K562 (cell line): Measurements from ENCODE around the gene LRRC14B. TPM values are rescaled to one million over a fixed set of nuclear protein-coding genes. Genes with fewer than 3 reads are reported as not detected.

ENCODE experiments used
- KLF1 ChIP-seq: fragments of 450-650 bp; IDR thresholded peaks from 2 replicates; pipeline ENCODE4 v1.6.1; 2016; ENCODE audit warnings: missing genetic modification characterization, missing compliant biosample characterization
- MYC ChIP-seq, 2 experiments: fragments of 250-450 bp in 1 of 2; sonication (Bioruptor Pico) in 1 of 2; IDR thresholded peaks; 2 replicates each; pipeline versions ENCODE4 v1.5.1 to v1.6.1; 2012 to 2021; ENCODE audit warnings: low read depth in 2 of 2, borderline replicate concordance in 1 of 2, improper control_type of control experiment in 1 of 2, low read length in 1 of 2, mild to moderate bottlenecking in 1 of 2, moderate library complexity in 1 of 2
- PTTG1 ChIP-seq: fragments of 450-650 bp; IDR thresholded peaks from 2 replicates; pipeline ENCODE4 v1.6.1; 2016; ENCODE audit warnings: low read depth, mild to moderate bottlenecking, missing genetic modification characterization, missing compliant biosample characterization
- SRF ChIP-seq, 2 experiments: fragments of 250-450, 450-650 bp in 1 of 2; sonication (Bioruptor Pico) in 1 of 2; sonication (generic) in 1 of 2; formaldehyde crosslinking; IDR thresholded peaks; 2 replicates each; pipeline versions ENCODE4 v1.5.0 to v1.5.1; 2020 to 2022; ENCODE audit warnings: mild to moderate bottlenecking in 1 of 2, missing genetic modification reagents in 1 of 2
- ZNF316 ChIP-seq: fragments of 450-650 bp; IDR thresholded peaks from 2 replicates; pipeline ENCODE4 v1.6.1; 2016
- ZNF589 ChIP-seq: fragments of 200-800 bp; sonication (Bioruptor generic); IDR thresholded peaks from 2 replicates; pipeline ENCODE4 v1.6.1; 2016; ENCODE audit warnings: low read depth, missing genetic modification characterization, missing compliant biosample characterization
- polyA plus RNA-seq, 8 experiments: library from polyadenylated mRNA; depleted of rRNA in 4 of 8; stranded (reverse) in 5 of 8; unstranded in 3 of 8; fragments of >200 nt; fragmentation: Nextera tagmentation in 2 of 8; fragmentation: Illumina TruSeq in 1 of 8; extraction: Ambion mirVana in 2 of 8; extraction: Trizol in 1 of 8; gene quantifications; 2 replicates each; pipeline versions ENCODE4 v1.2.1 to v1.2.3, GENCODE V29; 2011 to 2014; ENCODE audit warnings: inconsistent platforms in 1 of 8, missing spikeins in 1 of 8
- total RNA-seq, 7 experiments: library from RNA; depleted of rRNA in 6 of 7; stranded (reverse); fragments of >200 nt in 6 of 7; fragmentation: Illumina TruSeq in 2 of 7; extraction: Trizol in 2 of 7; gene quantifications; 2 replicates each; pipeline versions ENCODE4 v1.2.1 to v1.2.3, GENCODE V29; 2011 to 2021; ENCODE audit warnings: low replicate concordance in 1 of 7
- TF ChIP-seq, protein P1 (sequence below): IDR thresholded peaks from 2 replicates; pipeline ENCODE4 v1.6.1; 2016; ENCODE audit warnings: missing genetic modification characterization, missing compliant biosample characterization
- TF ChIP-seq, protein P2 (sequence below): IDR thresholded peaks from 2 replicates; pipeline ENCODE4 v1.6.1; 2012; ENCODE audit warnings: low read depth, low read length, improper control_type of control experiment, borderline replicate concordance
- TF ChIP-seq, protein P3 (sequence below), 2 experiments: fragments of 450-650 bp in 1 of 2; IDR thresholded peaks; 2 replicates each; pipeline ENCODE4 v1.6.1; 2011 to 2017; ENCODE audit warnings: low read depth in 2 of 2, antibody characterized with exemption in 1 of 2, borderline replicate concordance in 1 of 2, low read length in 1 of 2, mild to moderate bottlenecking in 1 of 2, mixed read lengths in 1 of 2; ENCODE audit not compliant: control insufficient read depth in 1 of 2
- TF ChIP-seq, protein P4 (sequence below): fragments of 450-650 bp; IDR thresholded peaks from 2 replicates; pipeline ENCODE4 v1.6.1; 2018; ENCODE audit not compliant: partially characterized antibody
- TF ChIP-seq, protein P5 (sequence below): fragments of 150-350 bp; conservative IDR thresholded peaks from 2 replicates; pipeline ENCODE4 v1.6.1; 2014; ENCODE audit warnings: low read length

Gene LRRC14B
- total and polyA plus RNA-seq, 9 of the 15 experiments (the other 6 are each of a cell fraction or from before 2014, with no cell fraction given), result not detected

DNA sequence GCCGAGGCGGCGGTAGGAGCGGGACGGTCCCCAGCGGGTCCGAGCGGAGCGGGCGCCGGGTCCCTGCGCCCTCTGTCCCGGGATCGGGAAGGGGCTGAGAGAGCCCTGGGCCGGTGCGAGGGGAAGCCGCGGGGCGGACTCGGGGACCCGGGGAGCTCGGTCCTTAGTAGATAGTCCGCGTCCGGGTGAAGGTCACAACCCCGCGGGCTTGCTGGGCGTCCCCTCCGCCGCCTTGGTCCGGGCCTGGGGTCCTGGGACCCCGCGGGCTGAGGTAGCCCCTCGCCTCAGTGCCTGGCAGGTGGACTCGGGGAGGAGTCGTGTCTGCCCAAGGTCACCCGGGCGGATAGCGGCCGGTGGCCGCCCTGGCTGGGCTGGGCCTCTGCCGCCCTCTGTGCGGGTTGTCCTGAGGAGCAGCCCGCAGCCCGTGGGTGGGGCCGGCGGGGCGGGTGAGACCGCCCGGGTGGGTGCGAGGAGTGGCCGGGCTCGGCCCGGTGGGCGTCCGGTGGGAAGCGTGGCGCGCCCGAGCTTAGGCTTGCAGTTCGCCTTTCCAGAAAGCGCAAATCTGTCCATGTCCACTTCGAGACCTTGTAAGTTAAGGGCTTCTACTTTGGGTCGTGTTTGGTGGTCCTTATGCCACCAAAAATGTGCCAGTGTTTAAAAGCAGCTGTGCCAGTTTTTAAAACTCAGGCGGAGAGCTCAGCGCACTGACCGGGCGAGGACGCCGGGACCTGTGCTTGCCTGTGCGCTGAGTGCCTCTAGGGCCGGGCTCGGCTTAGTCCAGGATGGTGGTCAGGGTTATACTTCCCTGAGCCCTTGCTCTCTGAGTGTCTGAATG, 27.4 kb downstream of the LRRC14B start (continued):
- TF ChIP-seq, protein P1, sequence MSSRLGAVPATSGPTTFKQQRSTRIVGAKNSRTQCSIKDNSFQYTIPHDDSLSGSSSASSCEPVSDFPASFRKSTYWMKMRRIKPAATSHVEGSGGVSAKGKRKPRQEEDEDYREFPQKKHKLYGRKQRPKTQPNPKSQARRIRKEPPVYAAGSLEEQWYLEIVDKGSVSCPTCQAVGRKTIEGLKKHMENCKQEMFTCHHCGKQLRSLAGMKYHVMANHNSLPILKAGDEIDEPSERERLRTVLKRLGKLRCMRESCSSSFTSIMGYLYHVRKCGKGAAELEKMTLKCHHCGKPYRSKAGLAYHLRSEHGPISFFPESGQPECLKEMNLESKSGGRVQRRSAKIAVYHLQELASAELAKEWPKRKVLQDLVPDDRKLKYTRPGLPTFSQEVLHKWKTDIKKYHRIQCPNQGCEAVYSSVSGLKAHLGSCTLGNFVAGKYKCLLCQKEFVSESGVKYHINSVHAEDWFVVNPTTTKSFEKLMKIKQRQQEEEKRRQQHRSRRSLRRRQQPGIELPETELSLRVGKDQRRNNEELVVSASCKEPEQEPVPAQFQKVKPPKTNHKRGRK (tag), result no peak
- TF ChIP-seq, protein P2, sequence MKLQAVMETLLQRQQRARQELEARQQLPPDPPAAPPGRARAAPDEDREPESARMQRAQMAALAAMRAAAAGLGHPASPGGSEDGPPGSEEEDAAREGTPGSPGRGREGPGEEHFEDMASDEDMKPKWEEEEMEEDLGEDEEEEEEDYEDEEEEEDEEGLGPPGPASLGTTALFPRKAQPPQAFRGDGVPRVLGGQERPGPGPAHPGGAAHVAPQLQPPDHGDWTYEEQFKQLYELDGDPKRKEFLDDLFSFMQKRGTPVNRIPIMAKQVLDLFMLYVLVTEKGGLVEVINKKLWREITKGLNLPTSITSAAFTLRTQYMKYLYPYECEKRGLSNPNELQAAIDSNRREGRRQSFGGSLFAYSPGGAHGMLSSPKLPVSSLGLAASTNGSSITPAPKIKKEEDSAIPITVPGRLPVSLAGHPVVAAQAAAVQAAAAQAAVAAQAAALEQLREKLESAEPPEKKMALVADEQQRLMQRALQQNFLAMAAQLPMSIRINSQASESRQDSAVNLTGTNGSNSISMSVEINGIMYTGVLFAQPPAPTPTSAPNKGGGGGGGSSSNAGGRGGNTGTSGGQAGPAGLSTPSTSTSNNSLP, result no peak
- TF ChIP-seq PTTG1 (tag), result no peak
- TF ChIP-seq, protein P3, sequence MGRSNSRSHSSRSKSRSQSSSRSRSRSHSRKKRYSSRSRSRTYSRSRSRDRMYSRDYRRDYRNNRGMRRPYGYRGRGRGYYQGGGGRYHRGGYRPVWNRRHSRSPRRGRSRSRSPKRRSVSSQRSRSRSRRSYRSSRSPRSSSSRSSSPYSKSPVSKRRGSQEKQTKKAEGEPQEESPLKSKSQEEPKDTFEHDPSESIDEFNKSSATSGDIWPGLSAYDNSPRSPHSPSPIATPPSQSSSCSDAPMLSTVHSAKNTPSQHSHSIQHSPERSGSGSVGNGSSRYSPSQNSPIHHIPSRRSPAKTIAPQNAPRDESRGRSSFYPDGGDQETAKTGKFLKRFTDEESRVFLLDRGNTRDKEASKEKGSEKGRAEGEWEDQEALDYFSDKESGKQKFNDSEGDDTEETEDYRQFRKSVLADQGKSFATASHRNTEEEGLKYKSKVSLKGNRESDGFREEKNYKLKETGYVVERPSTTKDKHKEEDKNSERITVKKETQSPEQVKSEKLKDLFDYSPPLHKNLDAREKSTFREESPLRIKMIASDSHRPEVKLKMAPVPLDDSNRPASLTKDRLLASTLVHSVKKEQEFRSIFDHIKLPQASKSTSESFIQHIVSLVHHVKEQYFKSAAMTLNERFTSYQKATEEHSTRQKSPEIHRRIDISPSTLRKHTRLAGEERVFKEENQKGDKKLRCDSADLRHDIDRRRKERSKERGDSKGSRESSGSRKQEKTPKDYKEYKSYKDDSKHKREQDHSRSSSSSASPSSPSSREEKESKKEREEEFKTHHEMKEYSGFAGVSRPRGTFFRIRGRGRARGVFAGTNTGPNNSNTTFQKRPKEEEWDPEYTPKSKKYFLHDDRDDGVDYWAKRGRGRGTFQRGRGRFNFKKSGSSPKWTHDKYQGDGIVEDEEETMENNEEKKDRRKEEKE (IDR thresholded peaks at IDR 0.05; ENCODE audit: borderline replicate concordance in 1 of 2, control insufficient read depth in 1 of 2, low read depth in 2 of 2, low read length in 1 of 2), result no peak
- no peak for TF ChIP-seq KLF1 (tag)
- TF ChIP-seq ZNF316, result no peak
- TF ChIP-seq, protein P4, sequence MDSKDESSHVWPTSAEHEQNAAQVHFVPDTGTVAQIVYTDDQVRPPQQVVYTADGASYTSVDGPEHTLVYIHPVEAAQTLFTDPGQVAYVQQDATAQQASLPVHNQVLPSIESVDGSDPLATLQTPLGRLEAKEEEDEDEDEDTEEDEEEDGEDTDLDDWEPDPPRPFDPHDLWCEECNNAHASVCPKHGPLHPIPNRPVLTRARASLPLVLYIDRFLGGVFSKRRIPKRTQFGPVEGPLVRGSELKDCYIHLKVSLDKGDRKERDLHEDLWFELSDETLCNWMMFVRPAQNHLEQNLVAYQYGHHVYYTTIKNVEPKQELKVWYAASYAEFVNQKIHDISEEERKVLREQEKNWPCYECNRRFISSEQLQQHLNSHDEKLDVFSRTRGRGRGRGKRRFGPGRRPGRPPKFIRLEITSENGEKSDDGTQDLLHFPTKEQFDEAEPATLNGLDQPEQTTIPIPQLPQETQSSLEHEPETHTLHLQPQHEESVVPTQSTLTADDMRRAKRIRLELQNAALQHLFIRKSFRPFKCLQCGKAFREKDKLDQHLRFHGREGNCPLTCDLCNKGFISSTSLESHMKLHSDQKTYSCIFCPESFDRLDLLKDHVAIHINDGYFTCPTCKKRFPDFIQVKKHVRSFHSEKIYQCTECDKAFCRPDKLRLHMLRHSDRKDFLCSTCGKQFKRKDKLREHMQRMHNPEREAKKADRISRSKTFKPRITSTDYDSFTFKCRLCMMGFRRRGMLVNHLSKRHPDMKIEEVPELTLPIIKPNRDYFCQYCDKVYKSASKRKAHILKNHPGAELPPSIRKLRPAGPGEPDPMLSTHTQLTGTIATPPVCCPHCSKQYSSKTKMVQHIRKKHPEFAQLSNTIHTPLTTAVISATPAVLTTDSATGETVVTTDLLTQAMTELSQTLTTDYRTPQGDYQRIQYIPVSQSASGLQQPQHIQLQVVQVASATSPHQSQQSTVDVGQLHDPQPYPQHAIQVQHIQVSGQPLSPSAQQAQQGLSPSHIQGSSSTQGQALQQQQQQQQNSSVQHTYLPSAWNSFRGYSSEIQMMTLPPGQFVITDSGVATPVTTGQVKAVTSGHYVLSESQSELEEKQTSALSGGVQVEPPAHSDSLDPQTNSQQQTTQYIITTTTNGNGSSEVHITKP, result no peak
- TF ChIP-seq, protein P5, sequence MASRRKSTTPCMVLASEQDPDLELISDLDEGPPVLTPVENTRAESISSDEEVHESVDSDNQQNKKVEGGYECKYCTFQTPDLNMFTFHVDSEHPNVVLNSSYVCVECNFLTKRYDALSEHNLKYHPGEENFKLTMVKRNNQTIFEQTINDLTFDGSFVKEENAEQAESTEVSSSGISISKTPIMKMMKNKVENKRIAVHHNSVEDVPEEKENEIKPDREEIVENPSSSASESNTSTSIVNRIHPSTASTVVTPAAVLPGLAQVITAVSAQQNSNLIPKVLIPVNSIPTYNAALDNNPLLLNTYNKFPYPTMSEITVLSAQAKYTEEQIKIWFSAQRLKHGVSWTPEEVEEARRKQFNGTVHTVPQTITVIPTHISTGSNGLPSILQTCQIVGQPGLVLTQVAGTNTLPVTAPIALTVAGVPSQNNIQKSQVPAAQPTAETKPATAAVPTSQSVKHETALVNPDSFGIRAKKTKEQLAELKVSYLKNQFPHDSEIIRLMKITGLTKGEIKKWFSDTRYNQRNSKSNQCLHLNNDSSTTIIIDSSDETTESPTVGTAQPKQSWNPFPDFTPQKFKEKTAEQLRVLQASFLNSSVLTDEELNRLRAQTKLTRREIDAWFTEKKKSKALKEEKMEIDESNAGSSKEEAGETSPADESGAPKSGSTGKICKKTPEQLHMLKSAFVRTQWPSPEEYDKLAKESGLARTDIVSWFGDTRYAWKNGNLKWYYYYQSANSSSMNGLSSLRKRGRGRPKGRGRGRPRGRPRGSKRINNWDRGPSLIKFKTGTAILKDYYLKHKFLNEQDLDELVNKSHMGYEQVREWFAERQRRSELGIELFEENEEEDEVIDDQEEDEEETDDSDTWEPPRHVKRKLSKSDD, result no peak
- no peak for TF ChIP-seq ZNF589 (CRISPR knock-in tag)
- TF ChIP-seq SRF (CRISPR knock-in tag; IDR thresholded peaks at IDR 0.05), result no peak; a peak in 1 of 4 replicates
- TF ChIP-seq MYC (IDR thresholded peaks at IDR 0.05; ENCODE audit: low read depth, low read length), result no peak; the same call in 1 of the 2 replicates
- no peak for TF ChIP-seq MYC (CRISPR knock-in tag; IDR thresholded peaks at IDR 0.05; ENCODE audit: borderline replicate concordance, low read depth)
